DND-41 (cell line): Measurements from ENCODE around the gene MPL.

Experiments used
- ATAC-seq: fragments of 200-7000 bp; cut with Tn5 transposase; 3 replicates; pipeline ENCODE4 v1.9.1; 2021; ENCODE audit warnings: low read depth; ENCODE audit not compliant: insufficient read depth
- DNase-seq: peaks from one replicate; pipeline ENCODE4 v3.0.0-alpha.2; 2020
- H2AFZ ChIP-seq: 2 replicates; pipeline ENCODE4 v1.6.0; 2012; ENCODE audit warnings: low read depth, low read length
- H3K27ac ChIP-seq: 2 replicates; pipeline ENCODE4 v1.5.1; 2012; ENCODE audit warnings: low read length, inconsistent platforms
- H3K27me3 ChIP-seq: fragments of 200-600 bp; sonication (generic); 2 replicates; pipeline ENCODE4 v1.6.0; 2012; ENCODE audit warnings: low read length, mild to moderate bottlenecking, inconsistent platforms; ENCODE audit not compliant: insufficient read depth, poor library complexity
- H3K36me3 ChIP-seq: 2 replicates; pipeline ENCODE4 v1.5.1; 2012; ENCODE audit warnings: low read length, inconsistent platforms; ENCODE audit not compliant: insufficient read depth
- H3K4me1 ChIP-seq: 2 replicates; pipeline ENCODE4 v1.5.1; 2012; ENCODE audit warnings: mild to moderate bottlenecking, low read length; ENCODE audit not compliant: insufficient read depth
- H3K4me2 ChIP-seq: 2 replicates; pipeline ENCODE4 v1.6.0; 2012; ENCODE audit warnings: mild to moderate bottlenecking, moderate library complexity, low read length, inconsistent platforms; ENCODE audit not compliant: insufficient read depth
- H3K4me3 ChIP-seq, 2 experiments: fragments of 200-600 bp in 1 of 2; shearing (Covaris generic) in 1 of 2; 2 replicates each; pipeline ENCODE4 v1.5.1; 2012 to 2016; ENCODE audit warnings: inconsistent platforms in 2 of 2, low read length in 2 of 2, mild to moderate bottlenecking in 2 of 2, low read depth in 1 of 2, moderate library complexity in 1 of 2
- H3K79me2 ChIP-seq: 2 replicates; pipeline ENCODE4 v1.6.0; 2012; ENCODE audit warnings: low read length, inconsistent platforms; ENCODE audit not compliant: insufficient read depth
- H3K9ac ChIP-seq: 2 replicates; pipeline ENCODE4 v1.6.0; 2012; ENCODE audit warnings: low read depth, mild to moderate bottlenecking, inconsistent platforms, low read length, moderate library complexity
- H3K9me3 ChIP-seq: 2 replicates; pipeline ENCODE4 v1.5.1; 2012; ENCODE audit warnings: low read length, moderate library complexity, mild to moderate bottlenecking, inconsistent platforms; ENCODE audit not compliant: insufficient read depth, severe bottlenecking
- H4K20me1 ChIP-seq: 2 replicates; pipeline ENCODE4 v1.6.0; 2012; ENCODE audit warnings: low read length; ENCODE audit not compliant: insufficient read depth
- EZH2 ChIP-seq: IDR thresholded peaks from 3 replicates; pipeline ENCODE4 v1.6.1; 2012; ENCODE audit warnings: borderline replicate concordance, low read depth, mild to moderate bottlenecking, moderate library complexity, low read length, inconsistent platforms; ENCODE audit not compliant: severe bottlenecking
- TF ChIP-seq, protein P1 (sequence below): IDR thresholded peaks from 2 replicates; pipeline ENCODE4 v1.5.1; 2012; ENCODE audit warnings: borderline replicate concordance, low read length, moderate library complexity, mild to moderate bottlenecking; ENCODE audit not compliant: poor library complexity, severe bottlenecking; ENCODE audit errors: extremely low read depth

The MPL gene

DNA sequence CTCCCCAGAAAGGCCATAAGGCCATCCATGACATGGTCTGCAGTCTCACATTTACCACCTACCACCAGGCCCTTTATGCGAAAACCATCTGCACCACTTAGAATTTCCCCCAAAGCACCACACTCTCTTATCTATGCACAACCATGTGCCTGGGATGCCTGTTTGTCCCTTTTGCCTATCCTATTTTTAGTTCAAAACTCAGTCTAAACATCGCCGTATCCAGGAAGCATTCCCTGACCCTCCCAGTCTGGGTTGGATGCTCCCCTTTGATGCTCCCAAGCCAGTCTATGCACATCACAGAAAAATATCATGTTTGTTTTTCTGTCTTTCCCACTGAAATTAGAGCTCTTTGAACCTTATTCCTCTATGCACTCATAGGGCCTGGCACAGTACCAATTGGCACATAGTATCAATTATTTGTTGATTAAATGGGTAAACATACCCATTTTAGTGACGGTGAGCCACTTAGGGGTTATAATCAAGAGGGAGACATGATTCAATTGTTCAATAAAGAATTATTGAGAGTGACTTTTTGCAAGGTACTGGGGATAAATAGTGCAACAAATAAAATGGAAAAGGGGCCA, 6.7 kb downstream of the MPL start:
- DNase-seq (no peak), ATAC-seq (no peak)
- Histone ChIP-seq H3K4me2 (no peak overlapping the region), H3K36me3 (no peaks in the 10 kb centered on the region), H3K9me3 (no peaks in the 10 kb centered on the region), H4K20me1 (no peaks in the 10 kb centered on the region), H3K9ac (no peak overlapping the region), H3K27ac (no peak overlapping the region), H3K4me1 (no peaks in the 10 kb centered on the region), H2AFZ (no peak overlapping the region), H3K4me3 (no peak overlapping the region), H3K79me2 (no peaks in the 10 kb centered on the region), H3K27me3 (no peaks in the 10 kb centered on the region)
- TF ChIP-seq, protein P1, sequence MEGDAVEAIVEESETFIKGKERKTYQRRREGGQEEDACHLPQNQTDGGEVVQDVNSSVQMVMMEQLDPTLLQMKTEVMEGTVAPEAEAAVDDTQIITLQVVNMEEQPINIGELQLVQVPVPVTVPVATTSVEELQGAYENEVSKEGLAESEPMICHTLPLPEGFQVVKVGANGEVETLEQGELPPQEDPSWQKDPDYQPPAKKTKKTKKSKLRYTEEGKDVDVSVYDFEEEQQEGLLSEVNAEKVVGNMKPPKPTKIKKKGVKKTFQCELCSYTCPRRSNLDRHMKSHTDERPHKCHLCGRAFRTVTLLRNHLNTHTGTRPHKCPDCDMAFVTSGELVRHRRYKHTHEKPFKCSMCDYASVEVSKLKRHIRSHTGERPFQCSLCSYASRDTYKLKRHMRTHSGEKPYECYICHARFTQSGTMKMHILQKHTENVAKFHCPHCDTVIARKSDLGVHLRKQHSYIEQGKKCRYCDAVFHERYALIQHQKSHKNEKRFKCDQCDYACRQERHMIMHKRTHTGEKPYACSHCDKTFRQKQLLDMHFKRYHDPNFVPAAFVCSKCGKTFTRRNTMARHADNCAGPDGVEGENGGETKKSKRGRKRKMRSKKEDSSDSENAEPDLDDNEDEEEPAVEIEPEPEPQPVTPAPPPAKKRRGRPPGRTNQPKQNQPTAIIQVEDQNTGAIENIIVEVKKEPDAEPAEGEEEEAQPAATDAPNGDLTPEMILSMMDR = no peak
- TF ChIP-seq EZH2 = no peak

DNA sequence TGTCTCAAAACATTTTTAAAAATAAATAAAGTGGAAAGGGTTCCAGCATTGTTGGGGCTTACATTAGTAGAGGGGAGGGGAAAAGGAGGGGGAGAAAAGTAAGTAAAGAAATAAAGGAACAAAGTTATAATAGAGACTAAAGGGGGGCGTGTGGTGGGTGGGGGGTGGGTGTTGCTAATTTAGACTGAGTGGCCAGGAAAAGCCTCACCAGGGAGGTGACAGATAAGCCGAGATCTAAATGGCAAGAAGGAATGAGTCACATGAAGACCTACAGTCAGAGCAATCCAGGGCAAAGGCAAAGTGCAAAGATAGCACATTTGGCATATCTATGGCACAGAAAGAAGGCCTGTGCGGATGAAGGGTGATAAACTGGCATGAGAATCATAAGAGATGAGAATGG, 7.5 kb downstream of the MPL start:
- no peak overlapping the region for H2AFZ ChIP-seq

DNA sequence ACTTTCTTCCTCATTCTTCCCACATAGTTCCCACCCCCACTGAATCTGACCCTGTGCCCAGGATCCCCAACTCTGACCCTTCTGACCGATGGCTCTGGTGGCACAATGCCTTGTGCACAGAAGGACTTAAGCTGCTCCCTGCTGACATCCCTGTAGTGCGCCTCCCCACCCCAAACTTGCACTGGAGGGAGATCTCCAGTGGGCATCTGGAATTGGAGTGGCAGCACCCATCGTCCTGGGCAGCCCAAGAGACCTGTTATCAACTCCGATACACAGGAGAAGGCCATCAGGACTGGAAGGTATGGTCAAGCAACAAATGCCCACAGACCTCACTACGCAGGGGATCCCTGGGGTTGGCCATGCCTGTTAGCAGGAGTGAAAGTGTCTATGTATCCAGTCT, 9.0 kb downstream of the MPL start:
- Histone ChIP-seq H3K4me2 (no peak overlapping the region), H3K4me1 (no peaks in the 10 kb centered on the region), H3K27ac (no peak overlapping the region), H4K20me1 (no peaks in the 10 kb centered on the region), H3K27me3 (no peaks in the 10 kb centered on the region), H2AFZ (no peak overlapping the region), H3K9me3 (no peaks in the 10 kb centered on the region), H3K9ac (no peak overlapping the region), H3K4me3 (no peak overlapping the region), H3K36me3 (no peaks in the 10 kb centered on the region), H3K79me2 (no peaks in the 10 kb centered on the region)
- ATAC-seq = no peak
- no peak for TF ChIP-seq EZH2
- TF ChIP-seq, protein P1 = no peak
- no peak for DNase-seq

More for the DNA sequence above, 7.5 kb downstream of the MPL start:
- no peak for DNase-seq
- H3K4me1 ChIP-seq = no peaks in the 10 kb centered on the region
- H3K4me3 ChIP-seq = no peak overlapping the region
- H3K9ac ChIP-seq = no peak overlapping the region
- H4K20me1 ChIP-seq = no peaks in the 10 kb centered on the region
- no peaks in the 10 kb centered on the region for H3K27me3 ChIP-seq
- no peak overlapping the region for H3K4me2 ChIP-seq
- no peak for ATAC-seq
- no peak overlapping the region for H3K27ac ChIP-seq
- TF ChIP-seq, protein P1 = no peak
- TF ChIP-seq EZH2 = no peak
- no peaks in the 10 kb centered on the region for H3K36me3 ChIP-seq
- no peaks in the 10 kb centered on the region for H3K79me2 ChIP-seq
- no peaks in the 10 kb centered on the region for H3K9me3 ChIP-seq

DNA sequence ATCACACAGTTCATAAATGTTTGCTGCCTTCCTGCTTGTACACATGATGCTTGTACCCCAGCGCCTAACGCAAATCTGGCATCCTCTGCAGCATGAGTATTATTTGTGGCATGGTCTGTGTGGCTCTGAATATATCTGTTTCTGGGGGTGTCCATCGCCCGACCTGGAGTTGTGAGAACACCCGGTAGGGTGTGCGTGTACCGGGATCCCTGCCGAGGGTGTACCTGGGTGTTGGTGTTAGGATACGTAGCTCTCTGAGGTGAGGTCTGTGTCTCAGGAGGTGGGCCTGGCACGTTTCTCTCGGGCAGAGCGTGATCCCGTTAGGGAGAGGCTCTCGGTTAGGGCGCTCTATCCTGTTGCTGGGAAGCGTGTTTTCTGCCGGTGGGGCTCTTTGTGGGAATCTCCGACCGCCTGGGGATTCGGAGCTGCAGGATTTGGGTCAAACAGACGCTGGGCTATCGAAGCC, 10.8 kb downstream of the MPL start:
- TF ChIP-seq, protein P1 = no peak
- no peak for TF ChIP-seq EZH2
- no peak overlapping the region for H2AFZ ChIP-seq
- no peaks in the 10 kb centered on the region for H3K4me1 ChIP-seq
- no peaks in the 10 kb centered on the region for H4K20me1 ChIP-seq
- no peak overlapping the region for H3K4me3 ChIP-seq
- H3K27ac ChIP-seq = no peak overlapping the region
- no peaks in the 10 kb centered on the region for H3K79me2 ChIP-seq
- no peak for ATAC-seq
- no peaks in the 10 kb centered on the region for H3K9me3 ChIP-seq
- H3K36me3 ChIP-seq = no peaks in the 10 kb centered on the region
- H3K4me2 ChIP-seq = no peak overlapping the region
- H3K9ac ChIP-seq = no peak overlapping the region
- H3K27me3 ChIP-seq = no peaks in the 10 kb centered on the region
- no peak for DNase-seq
